Activated T-helper 9 cell treated with anti-CD3 and anti-CD28 coated beads, Interleukin-2, amount 50 U/mL, for 16 hours (primary cell): Measurements from ENCODE around the gene TAF11L6.
"Not testable (repeated sequence)": the region's sequence is repeated elsewhere in the genome, so short reads cannot be mapped to it uniquely, and the experiment has no call there.

Experiments used
- DNase-seq: peaks from one replicate; pipeline ENCODE4 v3.0.0-alpha.2; 2020; ENCODE audit warnings: low read depth

The TAF11L6 gene

GRCh38 chr5:17528369-17528768, at the start of gene TAF11L6:
Gene TAF11L6 (plus strand): TSS chr5:17528669.
- not testable (repeated sequence) for DNase-seq

DNA sequence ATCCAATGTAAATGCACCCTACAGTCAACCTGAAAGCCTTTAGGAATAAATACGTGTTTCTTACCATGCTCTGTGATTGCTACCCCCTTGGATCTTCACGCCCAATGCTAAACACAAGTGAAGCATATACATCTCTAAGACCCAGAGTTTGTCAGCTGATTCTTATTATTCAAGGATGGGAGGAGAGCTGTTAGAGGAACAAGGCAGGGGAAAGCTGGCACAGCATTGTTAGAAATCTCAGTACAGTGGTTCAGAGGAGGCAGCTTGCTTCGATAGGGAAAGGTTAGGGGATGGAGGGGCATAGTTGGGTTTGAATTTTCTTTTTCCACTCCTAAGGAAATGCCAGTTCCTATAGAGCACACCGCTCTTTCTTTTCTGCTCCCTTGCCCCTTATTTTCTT, 47.1 kb upstream of the TAF11L6 start:
- no peak for DNase-seq

- no peak for DNase-seq
Observed at GRCh38 chr5:17482790-17483189, 45.7 kb upstream of the TAF11L6 start.

- not testable (repeated sequence) for DNase-seq
Observed at GRCh38 chr5:17486464-17487173, 41.9 kb upstream of the TAF11L6 start.

GRCh38 chr5:17487174-17487512, 41.3 kb upstream of the TAF11L6 start:
- DNase-seq: no peak

DNA sequence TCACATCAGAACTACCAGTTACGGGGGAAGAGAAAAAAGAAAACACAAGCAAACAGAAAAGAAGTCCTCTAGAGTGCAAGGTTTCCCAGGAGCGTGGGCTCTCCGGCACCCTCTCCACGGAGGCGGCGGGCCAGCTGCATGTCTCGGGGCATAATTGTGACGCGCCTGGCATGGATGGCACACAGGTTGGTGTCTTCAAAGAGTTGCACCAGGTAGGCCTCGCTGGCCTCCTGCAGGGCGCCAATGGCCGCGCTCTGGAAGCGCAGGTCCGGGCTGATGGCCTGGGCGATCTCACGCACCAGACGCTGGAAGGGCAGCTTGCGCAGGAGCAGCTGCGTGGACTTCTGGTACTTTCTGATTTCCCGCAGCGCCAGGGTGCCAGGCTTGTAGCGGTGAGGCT, 37.2 kb upstream of the TAF11L6 start:
- not testable (repeated sequence) for DNase-seq

DNA sequence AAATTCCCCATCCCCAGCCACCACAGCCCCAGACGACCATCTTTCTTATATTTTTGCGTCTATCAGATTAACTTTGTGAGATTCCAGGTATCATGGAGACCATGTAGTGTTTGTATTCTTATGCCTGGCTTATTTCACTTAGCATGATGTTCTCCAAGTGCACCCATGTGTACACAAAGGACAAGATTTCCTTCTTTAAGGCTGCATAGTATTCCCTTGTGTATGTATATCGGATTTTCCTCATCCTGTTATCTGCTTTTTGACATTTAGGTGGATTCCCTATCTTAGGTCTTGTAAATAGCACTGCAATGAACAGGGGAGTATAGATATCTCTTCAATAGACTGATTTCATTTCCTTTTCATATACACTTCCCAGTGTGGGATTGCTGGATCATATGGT, 35.7 kb upstream of the TAF11L6 start:
- DNase-seq: no peak

DNA sequence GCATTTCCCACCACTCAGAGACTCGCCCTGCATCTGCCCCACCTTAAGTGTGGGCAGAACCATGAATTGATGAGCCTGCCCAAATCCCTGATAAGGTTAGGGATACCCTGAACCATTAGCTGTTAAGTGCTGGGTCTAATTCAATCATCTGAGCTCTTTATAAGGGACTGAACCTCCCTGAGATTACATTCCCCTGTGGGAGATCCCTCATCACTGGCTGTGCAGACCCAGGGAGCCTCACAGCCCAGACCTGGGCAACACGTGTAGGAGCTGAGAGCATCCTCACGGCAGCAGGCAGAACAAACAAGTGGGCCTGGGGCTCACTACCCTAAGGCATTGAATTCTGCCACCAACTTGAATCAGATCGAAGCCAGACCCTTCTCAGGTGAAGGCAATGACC, 31.0 kb upstream of the TAF11L6 start:
- DNase-seq: no peak

DNA sequence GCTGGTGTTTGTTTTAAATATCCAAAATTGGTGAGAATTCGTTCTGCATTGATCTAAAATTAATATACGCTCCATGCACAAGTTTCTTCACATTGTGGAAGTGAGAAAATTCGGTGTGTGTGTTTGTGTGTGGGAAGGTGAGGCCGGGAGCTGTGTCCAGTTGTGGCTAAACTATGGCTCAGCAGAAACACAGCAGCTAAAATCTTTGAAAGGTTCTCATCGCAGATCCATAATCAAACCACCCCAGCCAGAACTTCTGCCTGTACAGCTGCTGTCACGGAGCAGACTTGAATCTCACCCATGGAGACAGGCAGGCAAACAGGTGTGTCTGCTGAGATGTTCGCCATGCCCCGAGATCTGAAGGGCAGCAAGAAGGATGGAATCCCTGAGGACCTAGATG, 30.5 kb upstream of the TAF11L6 start, which contains the start of gene TAF11L2:
TAF11L2 (plus strand) TSS at position 301 of the 400 bp plus-strand sequence.
- not testable (repeated sequence) for DNase-seq

GRCh38 chr5:17511775-17512325, 16.6 kb upstream of the TAF11L6 start:
- no peak for DNase-seq

DNA sequence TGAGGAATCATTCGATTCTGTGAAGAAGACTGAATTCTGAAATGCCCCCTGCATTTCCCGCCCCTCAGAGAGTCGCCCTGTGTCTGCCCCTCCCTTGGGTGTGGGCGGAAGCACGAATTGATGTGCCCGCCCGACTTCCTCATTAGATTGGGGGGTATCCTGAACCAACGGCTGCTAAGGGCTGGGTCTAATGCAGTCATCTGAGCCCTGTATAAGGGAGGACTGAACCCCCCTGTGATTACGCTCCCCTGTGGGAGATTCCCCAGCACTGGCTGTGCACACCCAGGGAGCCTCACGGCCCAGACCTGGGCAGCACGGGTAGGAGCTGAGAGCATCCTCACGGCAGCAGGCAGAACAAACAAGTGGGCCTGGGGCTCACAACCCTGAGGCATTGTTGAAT, 10.9 kb upstream of the TAF11L6 start:
- DNase-seq: peak; percentile 10

GRCh38 chr5:17518067-17518466, 10.4 kb upstream of the TAF11L6 start, which contains the start of gene TAF11L3:
Gene TAF11L3 (plus strand): TSS chr5:17518367.
- not testable (repeated sequence) for DNase-seq

- not testable (repeated sequence) for DNase-seq
Observed at GRCh38 chr5:17519508-17519907, 9.0 kb upstream of the TAF11L6 start.

DNA sequence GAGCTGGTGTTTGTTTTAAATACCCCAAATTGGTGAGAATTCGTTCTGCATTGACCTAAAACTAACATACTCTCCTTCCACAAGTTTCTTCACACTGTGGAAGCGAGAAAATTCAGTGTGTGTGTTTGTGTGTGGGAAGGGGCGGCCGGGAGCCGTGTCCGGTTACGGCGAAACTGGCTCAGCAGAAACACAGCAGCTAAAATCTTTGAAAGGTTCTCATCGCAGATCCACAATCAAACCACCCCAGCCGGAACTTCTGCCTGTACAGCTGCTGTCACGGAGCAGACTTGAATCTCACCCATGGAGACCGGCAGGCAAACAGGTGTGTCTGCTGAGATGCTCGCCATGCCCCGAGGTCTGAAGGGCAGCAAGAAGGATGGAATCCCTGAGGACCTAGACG, 7.0 kb upstream of the TAF11L6 start, which contains the start of gene TAF11L4:
TAF11L4 (plus strand) TSS at position 301 of the 400 bp plus-strand sequence.
- not testable (repeated sequence) for DNase-seq

DNA sequence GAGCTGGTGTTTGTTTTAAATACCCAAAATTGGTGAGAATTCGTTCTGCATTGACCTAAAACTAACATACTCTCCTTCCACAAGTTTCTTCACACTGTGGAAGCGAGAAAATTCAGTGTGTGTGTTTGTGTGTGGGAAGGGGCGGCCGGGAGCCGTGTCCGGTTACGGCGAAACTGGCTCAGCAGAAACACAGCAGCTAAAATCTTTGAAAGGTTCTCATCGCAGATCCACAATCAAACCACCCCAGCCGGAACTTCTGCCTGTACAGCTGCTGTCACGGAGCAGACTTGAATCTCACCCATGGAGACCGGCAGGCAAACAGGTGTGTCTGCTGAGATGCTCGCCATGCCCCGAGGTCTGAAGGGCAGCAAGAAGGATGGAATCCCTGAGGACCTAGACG, 3.5 kb upstream of the TAF11L6 start, which contains the start of gene TAF11L5:
TAF11L5 (plus strand) TSS at position 301 of the 400 bp plus-strand sequence.
- not testable (repeated sequence) for DNase-seq

DNA sequence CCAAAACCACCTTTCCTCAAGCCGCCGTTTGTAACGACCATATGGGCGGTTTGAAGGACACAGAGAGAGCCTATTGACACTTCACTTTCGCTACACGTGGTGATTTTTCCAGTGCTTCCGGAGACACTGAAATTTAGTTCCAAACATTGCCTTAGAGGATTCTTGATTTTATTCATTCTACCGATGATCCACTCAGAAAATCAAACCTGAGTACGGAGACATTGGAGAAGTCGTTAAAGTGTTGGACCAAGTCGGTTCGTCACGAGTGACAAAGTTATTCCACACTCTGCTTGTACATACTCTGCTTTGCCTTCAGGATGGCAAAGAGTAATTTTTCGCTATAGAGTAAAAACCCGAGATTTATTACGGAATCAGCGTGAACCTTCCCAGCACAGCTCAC, 2.0 kb upstream of the TAF11L6 start:
- DNase-seq: not testable (repeated sequence)
